Raji (cell line): Measurements from ENCODE around the gene MAGI3.

Experiments
- POLR2A ChIP-seq: IDR thresholded peaks from 2 replicates; pipeline ENCODE4 v1.6.1; 2011; ENCODE audit warnings: low read depth, low read length, control low read depth; ENCODE audit not compliant: insufficient read depth

Gene MAGI3

DNA sequence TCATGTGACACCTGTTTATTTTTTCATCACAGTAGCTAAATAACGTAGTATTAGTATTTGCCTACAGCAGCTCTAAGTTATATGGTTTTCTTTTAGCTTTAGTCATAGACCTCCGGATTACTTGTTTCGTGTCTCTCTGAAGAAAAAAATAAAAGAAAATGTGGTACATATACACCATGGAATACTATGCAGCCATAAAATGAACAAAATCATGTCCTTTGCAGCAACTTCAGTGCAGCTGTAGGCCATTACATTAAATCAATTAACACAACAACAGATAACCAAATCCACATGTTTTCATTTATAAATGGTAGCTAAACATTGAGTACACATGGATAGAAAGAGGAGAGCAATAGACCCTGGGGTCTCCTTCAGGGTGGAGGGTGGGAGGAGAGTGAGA is 142.7 kb downstream of the MAGI3 start:
- no peak for TF ChIP-seq POLR2A

GRCh38 chr1:113534130-113534817 is 144.0 kb downstream of the MAGI3 start:
- no peak for TF ChIP-seq POLR2A

GRCh38 chr1:113534875-113535274 is 144.6 kb downstream of the MAGI3 start:
- no peak for TF ChIP-seq POLR2A

GRCh38 chr1:113536182-113536780 is 146.0 kb downstream of the MAGI3 start:
- no peak for TF ChIP-seq POLR2A

- TF ChIP-seq POLR2A: no peak
Observed at GRCh38 chr1:113538225-113538624, 147.9 kb downstream of the MAGI3 start.

- no peak for TF ChIP-seq POLR2A
Observed at GRCh38 chr1:113540335-113540734, 150.0 kb downstream of the MAGI3 start.

DNA sequence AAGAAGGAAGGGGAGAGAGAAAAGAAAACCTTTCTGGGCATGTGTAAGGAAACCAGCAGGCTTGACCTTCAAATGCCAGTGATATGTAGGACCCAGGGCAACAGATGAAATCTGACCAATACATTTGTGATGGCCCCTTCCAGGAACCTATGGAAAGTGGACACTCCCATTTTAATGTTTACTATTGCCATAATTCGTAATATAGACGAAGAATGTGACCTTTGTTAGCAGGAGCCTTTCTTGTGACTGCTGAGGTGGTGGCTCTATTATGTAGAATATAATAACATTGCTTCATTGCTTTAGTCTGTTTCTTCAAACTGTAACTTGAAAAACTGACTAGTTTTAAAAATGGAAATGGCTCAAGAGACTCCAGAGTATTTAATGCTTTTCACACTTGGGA is 150.8 kb downstream of the MAGI3 start:
- no peak for TF ChIP-seq POLR2A

GRCh38 chr1:113542221-113542701 is 151.9 kb downstream of the MAGI3 start:
- no peak for TF ChIP-seq POLR2A

- TF ChIP-seq POLR2A: no peak
Observed at GRCh38 chr1:113543110-113543509, 152.8 kb downstream of the MAGI3 start.

- no peak for TF ChIP-seq POLR2A
Observed at GRCh38 chr1:113545210-113545609, 154.9 kb downstream of the MAGI3 start.

DNA sequence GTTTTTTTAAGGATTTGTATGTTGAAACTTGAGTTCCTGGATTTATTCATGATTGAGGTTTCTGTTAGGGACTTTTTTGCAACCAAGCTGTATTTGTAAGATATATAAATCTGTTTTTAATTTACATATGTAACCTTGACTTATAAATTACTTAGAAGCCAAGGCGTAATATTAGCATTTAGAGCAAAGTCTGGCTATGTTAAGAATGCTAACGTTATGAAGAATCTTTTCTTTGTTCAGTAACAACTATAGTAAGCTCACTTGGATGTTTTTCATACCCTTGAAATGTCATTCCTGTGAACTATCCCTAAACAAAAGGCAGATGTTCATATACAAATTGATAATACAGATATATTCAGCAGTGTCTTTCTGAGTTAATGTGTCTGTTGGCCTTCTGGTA is 155.3 kb downstream of the MAGI3 start:
- no peak for TF ChIP-seq POLR2A

DNA sequence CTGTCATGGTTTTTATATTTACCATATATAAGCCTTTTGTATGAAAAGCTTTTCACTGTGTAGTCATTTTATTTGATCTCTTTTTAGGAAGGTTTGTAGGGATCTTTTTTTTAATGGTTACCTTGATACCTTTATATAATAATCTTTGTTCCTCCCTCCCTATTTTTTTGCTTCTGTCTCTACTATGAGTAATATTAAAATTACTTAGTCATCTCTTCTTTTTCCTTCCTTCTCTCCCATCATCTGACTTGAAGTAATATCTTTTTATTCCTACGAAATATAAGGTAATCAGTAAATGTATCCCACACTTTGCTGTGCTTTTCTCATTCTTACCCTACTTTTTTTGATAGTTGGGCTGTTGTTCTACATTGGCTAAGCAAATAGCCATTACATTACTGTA is 161.4 kb downstream of the MAGI3 start:
- no peak for TF ChIP-seq POLR2A

DNA sequence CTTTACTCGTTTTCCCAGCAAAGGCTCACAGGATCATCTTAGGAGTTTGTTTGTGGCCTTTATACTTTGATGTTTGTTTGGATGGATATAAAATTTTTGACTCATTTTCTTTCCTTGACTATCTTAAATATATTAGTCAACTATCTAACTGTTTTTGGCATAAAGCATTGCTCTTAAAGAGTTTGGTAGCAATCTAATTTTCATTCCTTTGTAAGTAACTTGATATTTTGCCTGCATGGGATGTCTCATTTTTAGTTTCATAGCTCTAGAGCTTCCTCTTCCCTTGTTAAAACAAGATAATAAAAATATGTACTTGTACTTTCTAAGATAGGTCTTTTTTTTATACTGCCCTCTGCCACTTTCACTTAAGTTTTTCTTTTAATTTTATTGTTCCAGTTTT is 161.9 kb downstream of the MAGI3 start:
- TF ChIP-seq POLR2A: no peak

GRCh38 chr1:113557187-113557586 is 166.9 kb downstream of the MAGI3 start:
- no peak for TF ChIP-seq POLR2A

DNA sequence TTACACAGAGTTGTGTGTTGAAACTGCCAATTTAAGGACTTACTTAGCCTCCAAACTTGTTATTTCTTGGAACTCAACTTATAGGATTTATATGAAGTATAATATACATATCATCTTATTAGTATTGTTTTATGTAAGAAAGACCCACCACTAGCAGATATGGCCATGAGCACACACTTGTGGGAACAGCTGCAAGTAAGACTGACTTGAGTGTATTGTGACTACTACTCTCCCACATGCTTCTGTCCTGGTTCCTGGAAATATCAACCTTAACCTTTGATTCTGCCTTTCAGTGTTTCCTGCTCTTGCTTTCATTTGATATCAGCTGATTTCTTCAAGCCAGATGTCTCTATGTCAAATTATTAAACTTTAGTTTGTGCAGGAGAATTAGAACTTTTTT is 175.3 kb downstream of the MAGI3 start:
- TF ChIP-seq POLR2A: no peak

DNA sequence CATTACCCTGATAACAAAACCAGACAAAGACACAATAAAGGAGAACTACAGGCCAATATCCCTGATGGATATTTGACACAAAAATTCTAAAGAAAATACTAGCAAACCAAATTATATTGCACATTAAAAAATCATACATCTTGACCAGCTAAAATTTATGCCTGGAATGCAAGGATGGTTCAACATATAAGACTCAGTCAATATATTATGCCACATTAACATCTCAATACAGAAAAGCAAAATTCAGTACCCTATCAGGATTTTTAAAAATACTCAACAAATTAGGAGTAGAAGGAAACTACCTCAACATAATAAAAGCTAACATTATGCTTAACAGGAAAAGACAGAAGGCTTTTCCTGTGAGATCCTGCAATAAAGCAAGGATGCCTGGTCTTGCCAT is 177.1 kb downstream of the MAGI3 start:
- TF ChIP-seq POLR2A: no peak

- no peak for TF ChIP-seq POLR2A
Observed at GRCh38 chr1:113576271-113576670, 186.0 kb downstream of the MAGI3 start.
